HG03432 (cell line): ENCODE results near the gene BAIAP2L1.
"Not testable (repeated sequence)": the region's sequence is repeated elsewhere in the genome, so short reads cannot be mapped to it uniquely, and the experiment has no call there.

ENCODE experiments used
- ATAC-seq: cut with Tn5 transposase; IDR thresholded peaks from one replicate; pipeline ENCODE4 v1.9.1; 2021; ENCODE audit warnings: mild to moderate bottlenecking, moderate library complexity; ENCODE audit not compliant: unreplicated experiment

The BAIAP2L1 gene

GRCh38 chr7:98399890-98400541 is 874 bp downstream of the BAIAP2L1 start:
- no peak for ATAC-seq

- ATAC-seq, result no peak
Observed at GRCh38 chr7:98399462-98399861, 1.4 kb downstream of the BAIAP2L1 start.

- ATAC-seq, result no peak
Observed at GRCh38 chr7:98398567-98399372, 2.1 kb downstream of the BAIAP2L1 start.

- no peak for ATAC-seq
Observed at GRCh38 chr7:98396768-98397167, 4.1 kb downstream of the BAIAP2L1 start.

- ATAC-seq, result no peak
Observed at GRCh38 chr7:98395951-98396350, 4.9 kb downstream of the BAIAP2L1 start.

GRCh38 chr7:98395481-98395880 is 5.4 kb downstream of the BAIAP2L1 start:
- no peak for ATAC-seq

- ATAC-seq, result no peak
Observed at GRCh38 chr7:98394377-98394836, 6.5 kb downstream of the BAIAP2L1 start.

- no peak for ATAC-seq
Observed at GRCh38 chr7:98387544-98388226, 13.2 kb downstream of the BAIAP2L1 start.

- no peak for ATAC-seq
Observed at GRCh38 chr7:98387131-98387530, 13.8 kb downstream of the BAIAP2L1 start.

GRCh38 chr7:98385532-98385931 is 15.4 kb downstream of the BAIAP2L1 start:
- not testable (repeated sequence) for ATAC-seq

- ATAC-seq, result no peak
Observed at GRCh38 chr7:98378210-98378819, 22.6 kb downstream of the BAIAP2L1 start.

- ATAC-seq, result no peak
Observed at GRCh38 chr7:98376711-98377110, 24.2 kb downstream of the BAIAP2L1 start.

GRCh38 chr7:98375664-98376063 is 25.2 kb downstream of the BAIAP2L1 start:
- ATAC-seq, result no peak

GRCh38 chr7:98374285-98374680 is 26.6 kb downstream of the BAIAP2L1 start:
- ATAC-seq, result no peak

- no peak for ATAC-seq
Observed at GRCh38 chr7:98372993-98373392, 27.9 kb downstream of the BAIAP2L1 start.

- no peak for ATAC-seq
Observed at GRCh38 chr7:98369726-98370125, 31.2 kb downstream of the BAIAP2L1 start.

- no peak for ATAC-seq
Observed at GRCh38 chr7:98368716-98369115, 32.2 kb downstream of the BAIAP2L1 start.

- no peak for ATAC-seq
Observed at GRCh38 chr7:98366562-98366938, 34.3 kb downstream of the BAIAP2L1 start.

GRCh38 chr7:98365863-98366561 is 34.9 kb downstream of the BAIAP2L1 start:
- ATAC-seq, result no peak

GRCh38 chr7:98364220-98364619 is 36.7 kb downstream of the BAIAP2L1 start:
- ATAC-seq, result no peak

- no peak for ATAC-seq
Observed at GRCh38 chr7:98362517-98362916, 38.4 kb downstream of the BAIAP2L1 start.
